Right renal cortex interstitium (tissue), 3 donors: Measurements from ENCODE around the gene MYH10. TPM values are rescaled to one million over a fixed set of nuclear protein-coding genes. Genes with fewer than 3 reads are reported as not detected.

ENCODE experiments used
- DNase-seq, 3 donors: peaks; one replicate each; pipeline ENCODE4 v3.0.0-alpha.2; 2013; ENCODE audit warnings: low read depth in 3 of 3, low spot score in 2 of 3
- polyA plus RNA-seq, 3 donors: library from polyadenylated mRNA; unstranded; fragments of 120-200 nt; gene quantifications; one replicate each; pipeline ENCODE4 v1.2.1, GENCODE V29; 2013; ENCODE audit not compliant: insufficient read length in 3 of 3

MYH10 gene
- polyA plus RNA-seq, 3 donors: 237 to 285 (median 254) TPM

DNA sequence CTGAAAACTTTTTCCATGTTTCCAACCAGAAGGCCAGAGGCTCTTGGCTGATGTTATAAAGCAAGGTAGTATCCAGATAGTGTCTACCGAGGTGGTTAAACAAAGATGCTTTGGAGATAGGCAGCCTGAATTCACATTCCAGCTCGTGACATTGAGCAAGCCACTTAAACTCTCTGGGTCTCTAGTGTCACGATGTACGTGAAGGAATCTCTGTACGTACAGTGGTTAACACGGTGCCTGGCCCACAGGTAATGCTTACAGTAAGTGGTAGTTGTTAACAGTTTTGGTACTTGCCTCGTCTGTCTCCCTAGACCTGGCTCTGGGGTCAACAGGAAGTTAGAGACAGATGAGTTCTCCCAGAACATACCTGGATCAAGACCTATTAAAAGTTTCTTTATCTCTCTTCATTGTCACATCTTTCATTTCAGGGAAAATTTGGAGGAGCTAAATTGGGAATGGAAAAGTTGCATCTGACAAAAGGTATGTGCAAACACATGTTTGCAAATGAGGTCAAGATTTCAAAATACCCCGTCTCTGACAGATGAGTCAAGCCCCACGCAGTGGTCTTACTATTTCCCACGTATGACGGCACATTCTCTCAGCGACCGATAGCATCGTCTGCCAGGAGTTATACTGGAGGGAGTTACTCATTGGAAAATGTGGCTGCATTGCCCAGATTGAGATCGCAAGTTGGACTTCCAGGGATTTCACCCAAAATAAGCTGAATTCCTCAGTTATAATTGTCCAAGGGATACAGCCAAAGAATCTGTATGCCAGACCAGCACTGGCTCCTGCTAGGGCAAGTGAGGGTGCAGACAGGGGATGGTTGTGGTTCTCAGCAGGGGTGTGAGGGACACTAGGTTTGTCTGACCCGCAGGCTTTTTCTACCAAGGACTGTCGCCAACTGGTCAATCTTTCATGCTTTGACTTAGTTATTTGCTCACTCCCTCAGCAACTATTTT is 18.9 kb upstream of the MYH10 start:
- no peak for DNase-seq

- DNase-seq: no peak
These were observed 17.4 kb upstream of the MYH10 start for GRCh38 chr17:8647956-8648355.

GRCh38 chr17:8647202-8647601 is 16.7 kb upstream of the MYH10 start:
- DNase-seq: no peak

GRCh38 chr17:8644507-8644902 is 14.0 kb upstream of the MYH10 start:
- DNase-seq: no peak

DNA sequence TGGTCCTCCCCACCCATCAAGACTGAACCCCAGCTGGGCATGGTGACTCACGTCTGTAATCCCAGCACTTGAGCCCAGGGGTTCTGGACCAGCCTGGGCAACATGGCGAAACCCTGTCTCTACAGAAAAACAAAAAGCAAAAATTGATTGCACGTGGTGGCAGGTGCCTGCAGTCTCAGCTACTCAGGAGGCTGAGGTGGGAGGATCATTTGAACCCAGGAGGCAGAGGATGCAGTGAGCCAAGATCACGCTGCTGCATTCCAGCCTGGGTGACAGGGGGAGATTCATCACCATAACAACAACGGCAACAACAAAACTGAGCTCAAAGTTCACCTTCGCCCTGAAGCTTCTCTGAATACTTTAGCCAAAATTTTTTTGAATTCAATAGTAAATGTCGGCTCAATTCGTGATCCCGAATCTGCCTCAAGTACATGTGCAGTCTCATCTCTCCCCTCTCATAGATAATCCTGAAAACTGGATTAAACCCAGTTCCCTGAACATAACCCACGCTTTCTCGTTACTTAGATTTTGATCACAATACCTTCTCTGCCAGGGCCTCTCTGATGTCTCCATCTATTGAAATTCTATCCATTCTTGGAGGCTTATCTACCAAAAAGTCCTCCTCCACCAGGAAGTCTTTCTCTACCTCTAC is 13.5 kb upstream of the MYH10 start:
- no peak for DNase-seq

- DNase-seq: no peak
These were observed 9.2 kb upstream of the MYH10 start for GRCh38 chr17:8639709-8640108.

GRCh38 chr17:8632061-8632460 is 1.5 kb upstream of the MYH10 start:
- DNase-seq: no peak

DNA sequence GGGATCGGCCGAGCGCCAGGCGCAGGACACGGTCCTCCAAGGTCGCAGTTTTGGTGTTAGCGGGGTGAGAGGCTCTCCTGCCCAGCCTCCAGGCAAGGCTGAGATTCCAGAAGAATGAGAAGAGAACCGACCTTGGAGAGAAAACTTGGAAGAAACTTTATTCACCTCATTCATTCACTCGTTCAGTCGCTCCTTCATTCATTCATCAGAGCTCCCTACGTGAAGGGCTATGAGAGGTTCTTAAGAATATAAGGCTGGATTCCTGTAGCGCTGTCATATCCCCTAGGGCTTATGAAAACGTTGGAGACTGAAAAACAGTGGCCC is 991 bp upstream of the MYH10 start:
- no peak for DNase-seq

DNA sequence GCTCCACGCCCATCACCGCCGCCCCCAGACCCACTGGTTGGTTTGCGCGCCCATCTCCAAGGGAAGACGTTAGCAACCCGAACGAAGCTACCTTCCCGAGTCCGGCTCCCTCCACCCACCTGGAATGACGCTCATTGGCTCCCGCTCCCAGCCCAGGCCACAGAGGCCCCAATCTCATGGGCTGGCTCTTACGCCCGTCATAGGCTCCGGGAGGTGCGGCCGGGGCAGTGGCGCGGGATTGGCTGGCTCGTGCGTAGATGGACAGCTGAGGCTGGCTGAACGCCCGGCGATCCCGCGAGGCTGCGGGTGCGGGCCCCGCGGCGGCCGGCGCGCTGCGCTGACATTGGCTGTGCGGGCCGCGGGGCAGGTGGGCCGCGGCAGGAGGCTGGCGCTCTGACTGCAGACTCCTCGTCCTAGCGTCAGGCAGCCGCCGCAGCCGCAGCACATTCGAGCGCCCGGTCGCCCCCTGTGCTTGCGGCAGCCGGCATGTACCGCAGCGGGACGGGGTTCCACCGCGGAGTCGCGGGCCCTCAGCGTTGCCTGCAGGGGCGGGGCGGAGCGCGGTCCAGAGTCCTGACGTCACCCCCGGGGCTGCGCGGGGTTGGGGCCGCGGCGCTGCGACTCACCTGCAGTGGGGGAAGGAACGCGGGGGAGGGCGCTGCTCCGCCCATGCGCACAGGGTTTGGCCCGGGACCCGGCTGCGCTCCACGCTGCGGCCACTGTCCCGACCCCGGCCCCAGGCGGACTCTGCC is 453 bp upstream of the MYH10 start:
- peak; percentile 96 to 100 (median 99) for DNase-seq

GRCh38 chr17:8629371-8630226 is 926 bp downstream of the MYH10 start:
- peak in 1 of 3 donors; percentile 36 for DNase-seq

GRCh38 chr17:8628609-8629169 is 1.8 kb downstream of the MYH10 start:
- DNase-seq: no peak

GRCh38 chr17:8628172-8628571 is 2.4 kb downstream of the MYH10 start:
- DNase-seq: no peak

DNA sequence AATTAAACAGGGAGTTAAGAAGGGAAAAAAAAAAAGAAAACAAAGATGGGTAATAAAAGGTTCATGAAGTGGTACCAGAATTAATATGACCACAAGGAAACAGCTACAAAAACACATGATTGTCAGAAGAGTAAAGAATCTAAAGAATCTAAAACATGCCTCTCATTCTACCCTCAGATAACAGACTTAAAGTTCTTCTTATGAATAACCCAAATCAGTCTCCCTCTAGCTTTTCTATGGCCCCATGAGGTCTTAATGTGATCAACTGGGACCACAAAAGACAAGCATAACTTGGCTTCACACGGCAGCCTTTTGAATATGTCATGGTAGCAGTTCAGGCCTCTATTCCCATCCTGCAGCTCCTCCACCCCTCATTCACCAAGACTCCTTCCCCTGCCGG is 6.9 kb downstream of the MYH10 start:
- no peak for DNase-seq

DNA sequence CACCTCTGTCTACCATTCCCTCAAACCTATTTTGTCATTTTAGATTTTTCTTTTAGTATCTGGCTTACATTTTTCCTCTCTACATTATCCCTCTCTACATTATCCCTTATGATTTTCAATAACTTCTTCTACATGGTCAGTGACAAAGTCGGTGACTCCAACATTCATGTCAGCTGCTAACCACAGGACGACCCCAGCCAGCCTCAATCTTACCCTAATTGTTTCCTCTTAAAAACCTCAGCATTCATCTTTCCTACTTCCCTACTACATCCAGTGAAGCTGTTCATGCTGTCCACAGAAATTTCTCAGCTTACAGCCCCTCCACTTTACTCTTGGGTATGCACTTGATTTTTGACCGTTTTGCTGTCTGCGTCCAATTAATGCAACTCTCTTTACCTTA is 8.3 kb downstream of the MYH10 start:
- DNase-seq: no peak

DNA sequence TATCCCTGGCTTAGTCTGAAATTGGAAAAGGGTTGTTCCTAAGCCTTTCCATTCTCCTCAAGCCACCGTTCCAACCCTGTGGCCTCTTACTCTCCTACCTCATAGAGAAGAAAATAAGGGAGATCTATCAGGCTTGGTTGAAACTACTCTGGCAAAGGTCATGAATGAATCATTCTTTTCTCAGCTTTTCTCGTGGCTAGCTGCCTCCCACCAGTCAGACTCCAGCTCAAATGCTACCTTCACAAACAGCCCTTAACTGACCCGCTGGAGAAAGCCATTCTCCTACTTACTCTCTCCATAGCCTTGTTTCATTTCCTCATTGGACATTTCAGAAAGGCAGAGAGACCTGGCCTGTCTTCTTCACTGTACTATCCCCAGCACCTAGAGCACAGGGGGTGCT is 8.9 kb downstream of the MYH10 start:
- no peak for DNase-seq

DNA sequence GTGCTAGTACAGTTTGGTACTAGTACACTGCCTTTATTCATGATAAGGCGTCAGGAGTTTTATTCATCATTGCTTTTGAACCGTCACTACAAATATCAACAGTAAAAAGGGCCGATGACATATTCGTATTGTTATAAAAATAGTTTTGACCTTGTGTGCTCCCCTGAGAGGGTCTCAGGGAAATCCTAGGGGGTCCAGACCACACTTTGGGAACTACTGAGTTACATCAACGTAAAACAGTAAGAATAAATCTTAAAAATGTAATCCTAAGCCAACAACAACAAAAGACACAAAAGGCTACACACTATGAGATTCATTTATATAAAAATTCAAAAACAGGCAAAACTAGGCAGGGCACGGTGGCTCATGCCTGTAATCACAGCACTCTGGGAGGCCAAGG is 11.2 kb downstream of the MYH10 start:
- no peak for DNase-seq

DNA sequence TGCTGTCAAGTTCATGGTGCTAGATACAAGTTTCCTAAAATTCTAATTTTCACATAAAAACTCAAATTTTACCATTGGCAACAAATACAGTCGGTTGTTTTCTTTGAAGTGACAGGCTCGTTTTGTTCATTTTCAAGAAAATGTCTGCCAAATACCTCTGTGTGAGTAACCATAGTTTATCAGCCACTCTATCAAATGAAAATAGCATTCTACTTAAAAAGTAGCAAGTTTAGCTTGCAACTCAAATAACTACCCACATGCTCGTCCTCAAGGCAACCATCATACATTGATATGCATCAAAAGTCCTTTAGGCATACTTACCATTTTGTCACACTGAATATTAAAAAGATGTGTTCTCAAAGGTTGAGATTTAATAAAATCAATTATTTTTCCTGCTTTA is 11.7 kb downstream of the MYH10 start:
- no peak for DNase-seq

DNA sequence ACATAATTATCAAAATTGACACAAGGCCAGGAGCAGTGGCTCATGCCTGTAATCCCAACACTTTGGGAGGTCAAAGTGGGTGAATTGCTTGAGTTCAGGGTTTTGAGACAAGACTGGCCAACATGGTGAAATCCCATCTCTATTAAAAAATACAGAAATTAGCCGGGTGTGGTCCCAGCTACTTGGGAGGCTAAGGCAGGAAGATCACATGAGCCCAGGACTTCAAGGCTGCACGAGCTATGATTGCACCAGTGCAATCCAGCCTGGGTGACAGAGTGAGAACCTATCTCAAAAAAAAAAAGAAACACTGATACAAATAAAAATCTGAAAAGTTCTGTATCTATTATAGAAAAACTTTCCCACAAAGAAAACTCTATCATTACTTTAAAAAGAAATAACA is 15.5 kb downstream of the MYH10 start:
- no peak for DNase-seq

DNA sequence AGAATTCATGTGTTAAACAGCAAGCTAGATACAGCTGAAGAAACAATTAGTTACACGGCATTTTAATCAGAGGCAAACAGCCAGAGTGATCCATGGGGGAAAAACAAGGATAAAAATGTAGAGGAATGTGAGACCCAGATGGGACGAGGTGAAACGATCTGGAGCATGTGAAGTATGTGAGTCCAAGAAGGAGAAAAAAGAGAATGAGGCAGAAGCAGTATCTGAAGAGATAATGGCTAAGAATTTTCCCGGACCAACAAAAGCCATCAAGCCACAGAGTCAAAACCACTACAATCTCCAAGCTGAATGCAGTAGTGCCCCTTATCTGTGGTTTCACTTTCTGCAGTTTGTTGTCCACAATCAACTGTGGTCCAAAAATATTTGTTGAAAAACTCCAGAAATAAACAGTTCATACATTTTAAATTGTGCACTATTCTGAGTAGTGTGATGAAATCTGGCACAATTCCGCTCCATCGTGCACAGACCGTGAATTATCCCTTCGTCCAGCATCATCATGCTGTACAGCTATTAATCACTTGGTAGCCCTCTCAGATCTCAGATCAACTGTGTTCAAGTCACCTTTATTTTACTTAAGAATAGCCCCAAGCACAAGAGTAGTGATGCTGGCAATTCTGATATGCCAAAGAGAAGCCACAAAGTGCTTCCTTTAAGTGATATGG is 18.8 kb downstream of the MYH10 start:
- no peak for DNase-seq

- DNase-seq: no peak
These were observed 19.4 kb downstream of the MYH10 start for GRCh38 chr17:8611137-8611536.
